Subcutaneous adipose tissue (tissue), 4 donors: ENCODE data around the gene KLHL35. TPM values are rescaled to one million over a fixed set of nuclear protein-coding genes. Genes with fewer than 3 reads are reported as not detected.

Source experiments
- CTCF ChIP-seq: fragments of 450-650 bp; IDR thresholded peaks from one replicate; pipeline ENCODE4 v1.5.1; 2016; ENCODE audit warnings: low read depth, mild to moderate bottlenecking, control low read depth, antibody characterized with exemption, moderate library complexity
- total RNA-seq, 4 donors: library from RNA; depleted of rRNA; stranded (reverse); fragments of >200 nt; gene quantifications; one replicate each; pipeline ENCODE4 v1.1.0, GENCODE V29; 2016

The KLHL35 gene
- total RNA-seq, 4 donors from 2014 or later = 0.82 to 1.3 (median 1.1) TPM; not detected in 1

- TF ChIP-seq CTCF = no peak
Measured at GRCh38 chr11:75453916-75454655, 21.1 kb upstream of the KLHL35 start.

- no peak for TF ChIP-seq CTCF
Measured at GRCh38 chr11:75450826-75451821, 18.1 kb upstream of the KLHL35 start.

DNA sequence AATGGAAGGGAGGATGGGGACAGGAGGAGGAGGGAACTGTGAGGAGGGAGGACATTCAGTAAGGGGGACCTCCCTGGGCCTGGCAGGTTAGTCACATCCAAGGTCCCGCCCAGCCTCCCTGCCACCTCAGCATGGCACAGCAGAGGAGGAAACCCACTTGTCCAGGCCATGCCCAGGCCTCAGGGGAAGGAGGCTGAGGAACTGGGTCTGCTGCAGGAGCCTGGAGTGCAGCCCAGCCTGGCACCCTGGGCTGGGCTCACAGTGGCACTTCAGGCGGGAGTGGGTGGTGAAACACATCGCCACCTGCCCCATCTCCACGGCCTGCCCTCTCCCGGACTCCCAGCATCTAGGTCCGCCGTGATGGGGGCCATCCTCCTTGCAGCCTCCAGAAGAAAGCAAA, 17.2 kb upstream of the KLHL35 start:
- TF ChIP-seq CTCF = no peak

- no peak for TF ChIP-seq CTCF
Measured at GRCh38 chr11:75449776-75450175, 16.8 kb upstream of the KLHL35 start.

DNA sequence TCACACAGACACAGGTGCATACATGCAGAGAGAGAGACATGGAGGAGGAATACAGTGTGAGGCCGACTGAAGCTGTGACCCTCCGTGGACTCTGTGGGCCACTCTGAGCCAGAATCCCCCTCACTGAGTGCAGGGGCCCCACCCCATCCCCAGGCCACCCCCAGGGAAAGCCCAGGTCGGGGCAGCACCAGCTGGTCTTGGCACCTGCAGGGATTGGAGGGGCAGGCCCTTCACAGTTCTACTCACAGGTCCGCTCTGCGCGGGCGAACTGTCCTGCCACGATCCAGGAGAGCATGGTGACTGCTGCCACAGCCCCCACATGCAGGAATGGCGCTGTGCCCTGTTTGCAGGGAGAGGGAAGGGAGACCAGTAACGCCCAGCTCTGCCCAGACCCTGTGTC, 16.3 kb upstream of the KLHL35 start:
- TF ChIP-seq CTCF = no peak

DNA sequence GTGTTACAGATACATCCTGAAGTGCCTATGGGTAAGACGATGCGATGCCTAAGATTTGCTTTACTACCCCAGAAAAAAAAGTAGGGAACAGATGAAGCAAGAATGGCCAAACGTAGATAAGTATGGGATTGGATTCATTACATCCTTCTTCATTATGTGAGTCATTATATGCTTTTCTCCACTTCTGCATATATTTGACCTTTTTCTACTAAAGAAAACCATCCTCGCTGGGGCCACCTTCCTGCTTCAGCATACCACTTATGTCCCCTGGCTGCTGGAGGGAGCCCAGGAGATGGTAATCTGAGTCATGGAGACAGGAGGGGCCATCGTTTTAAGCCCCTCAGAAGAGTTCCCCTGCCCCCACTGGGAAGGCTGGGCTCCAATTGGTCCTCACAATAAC, 14.4 kb upstream of the KLHL35 start:
- no peak for TF ChIP-seq CTCF
